GM06990 (cell line): Measurements from ENCODE around the gene SHISA6.

Experiments used
- DNase-seq: peaks from one replicate; pipeline ENCODE4 v3.0.0-alpha.2; 2011; ENCODE audit not compliant: insufficient read length; ENCODE audit errors: extremely low read depth
- H3K27me3 ChIP-seq: replicated peaks from 2 replicates; pipeline ENCODE4 v1.6.0; 2011; ENCODE audit warnings: low read length; ENCODE audit not compliant: control insufficient read depth, insufficient read depth
- H3K36me3 ChIP-seq: 2 replicates; pipeline ENCODE4 v1.5.1; 2011; ENCODE audit warnings: low read length; ENCODE audit not compliant: control insufficient read depth, insufficient read depth
- H3K4me3 ChIP-seq: replicated peaks from 2 replicates; pipeline ENCODE4 v1.5.1; 2011; ENCODE audit warnings: low read depth, mild to moderate bottlenecking, control low read depth, low read length
- CTCF ChIP-seq: IDR thresholded peaks from 2 replicates; pipeline ENCODE4 v1.5.1; 2011; ENCODE audit warnings: low read length, control low read depth, mild to moderate bottlenecking, inconsistent platforms; ENCODE audit not compliant: insufficient read depth, poor library complexity, severe bottlenecking

The SHISA6 gene

GRCh38 chr17:11490171-11490755 is 249.2 kb downstream of the SHISA6 start:
- no peaks in the 10 kb centered on the region for H3K36me3 ChIP-seq
- no peaks in the 10 kb centered on the region for H3K27me3 ChIP-seq
- DNase-seq = no peak
- H3K4me3 ChIP-seq = no peak overlapping the region
- no peak for TF ChIP-seq CTCF

- Histone ChIP-seq H3K4me3 (no peak overlapping the region), H3K27me3 (no peaks in the 10 kb centered on the region), H3K36me3 (no peaks in the 10 kb centered on the region)
- no peak for DNase-seq
- no peak for TF ChIP-seq CTCF
These were observed 251.5 kb downstream of the SHISA6 start for GRCh38 chr17:11492511-11492910.

DNA sequence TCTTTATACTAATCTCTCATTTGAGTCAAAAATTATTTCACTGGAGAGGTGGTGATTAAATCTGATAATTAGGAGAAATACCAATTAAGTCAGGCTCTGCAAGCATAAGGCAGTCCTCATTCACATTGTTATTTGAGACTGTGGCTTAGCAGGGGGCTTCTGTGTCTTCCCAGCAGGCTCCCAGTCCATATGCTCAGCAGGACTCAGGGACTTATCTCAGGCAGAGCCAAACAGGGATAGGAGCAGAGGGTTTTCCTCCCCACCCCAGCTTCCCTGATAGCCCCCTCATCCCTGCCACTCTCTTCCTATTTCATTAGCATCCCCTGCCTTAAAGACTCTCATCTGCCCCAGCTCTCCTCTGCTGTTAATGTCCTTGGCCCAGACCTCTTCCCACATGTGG is 252.9 kb downstream of the SHISA6 start:
- TF ChIP-seq CTCF = no peak
- H3K36me3 ChIP-seq = no peaks in the 10 kb centered on the region
- DNase-seq = no peak
- no peak overlapping the region for H3K4me3 ChIP-seq
- H3K27me3 ChIP-seq = no peaks in the 10 kb centered on the region

- Histone ChIP-seq H3K4me3 (no peak overlapping the region), H3K27me3 (no peaks in the 10 kb centered on the region), H3K36me3 (no peaks in the 10 kb centered on the region)
- TF ChIP-seq CTCF = no peak
- DNase-seq = no peak
These were observed 254.6 kb downstream of the SHISA6 start for GRCh38 chr17:11495613-11496012.

DNA sequence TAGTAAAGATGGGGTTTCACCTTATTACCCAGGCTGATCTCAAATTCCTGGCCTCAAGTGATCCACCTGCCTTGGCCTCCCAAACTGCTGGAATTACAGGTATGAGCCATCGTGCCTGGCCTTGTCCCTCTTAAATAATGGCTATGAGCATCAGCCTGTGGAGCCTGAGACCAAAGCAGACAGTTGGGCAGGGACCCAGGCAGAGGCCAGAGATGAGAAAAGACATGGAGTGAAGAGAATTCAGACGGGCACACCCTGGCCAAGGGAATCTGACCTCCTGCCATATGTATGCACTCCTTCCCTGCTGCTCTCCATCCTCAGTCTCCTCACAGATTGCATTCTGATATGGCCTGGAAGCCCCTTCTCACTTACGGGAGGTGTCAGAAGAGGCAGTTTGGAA is 258.9 kb downstream of the SHISA6 start:
- Histone ChIP-seq H3K4me3 (no peak overlapping the region), H3K27me3 (no peaks in the 10 kb centered on the region), H3K36me3 (no peaks in the 10 kb centered on the region)
- DNase-seq = no peak
- no peak for TF ChIP-seq CTCF
